GM19023 (cell line): ENCODE measurements around the gene NAV2.
"Not testable (repeated sequence)": the region's sequence is repeated elsewhere in the genome, so short reads cannot be mapped to it uniquely, and the experiment has no call there.

Experiments used
- ATAC-seq: cut with Tn5 transposase; IDR thresholded peaks from one replicate; pipeline ENCODE4 v1.9.1; 2021; ENCODE audit warnings: mild to moderate bottlenecking, moderate library complexity; ENCODE audit not compliant: unreplicated experiment

The NAV2 gene

DNA sequence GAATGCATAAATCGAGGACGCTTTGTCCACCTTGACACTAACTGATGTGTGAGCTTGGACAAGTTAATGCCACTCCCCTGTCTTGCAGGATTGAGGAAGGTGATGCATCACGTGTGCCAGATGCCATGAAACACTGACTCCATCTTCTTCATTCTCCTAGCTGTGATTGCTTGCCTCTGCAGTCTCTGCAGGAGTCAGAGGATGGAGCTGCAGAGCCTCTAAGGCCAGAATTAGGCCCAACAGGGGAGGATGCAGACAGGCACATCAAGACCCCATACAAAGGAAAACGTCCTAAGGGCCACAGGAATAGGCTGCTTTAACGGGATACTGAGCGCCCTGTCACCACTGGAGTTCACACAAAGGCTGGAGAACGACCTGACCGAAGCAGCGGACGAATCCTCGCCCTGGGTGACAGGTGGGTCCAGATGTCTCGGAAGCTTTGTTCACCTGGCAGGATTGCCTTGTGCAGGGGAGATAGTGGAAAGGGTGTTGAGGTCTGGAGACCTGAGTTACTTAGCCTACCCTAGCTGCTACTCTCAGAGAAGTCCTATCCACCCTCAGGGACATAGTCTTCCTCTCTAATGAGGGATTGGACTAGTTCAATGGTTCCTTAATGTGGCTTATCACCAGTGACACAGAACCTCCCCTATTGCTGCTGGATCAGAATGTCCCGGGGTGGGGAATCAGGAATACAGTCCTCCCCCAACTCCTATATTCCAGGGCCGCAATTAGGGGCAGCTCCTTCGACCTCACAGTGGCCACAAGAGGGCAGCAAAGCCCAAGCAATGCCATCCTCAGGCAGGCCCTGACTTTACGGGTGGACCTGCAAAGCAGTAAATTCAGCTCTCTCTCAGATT is 415.3 kb downstream of the NAV2 start:
- peak; percentile 82 for ATAC-seq

DNA sequence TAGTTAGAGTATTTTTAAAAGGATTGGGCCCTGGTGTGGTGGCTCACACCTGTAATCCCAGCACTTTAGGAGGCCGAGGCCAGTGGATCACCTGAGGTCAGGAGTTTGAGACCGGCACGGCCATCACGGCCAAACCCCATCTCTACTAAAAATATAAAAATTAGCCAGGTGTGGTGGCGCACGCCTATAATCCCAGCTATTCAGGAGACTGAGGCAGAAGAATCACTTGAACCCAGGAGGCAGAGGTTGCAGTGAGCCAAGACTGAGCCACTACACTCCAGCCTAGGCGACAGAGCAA is 415.8 kb downstream of the NAV2 start:
- ATAC-seq = not testable (repeated sequence)

DNA sequence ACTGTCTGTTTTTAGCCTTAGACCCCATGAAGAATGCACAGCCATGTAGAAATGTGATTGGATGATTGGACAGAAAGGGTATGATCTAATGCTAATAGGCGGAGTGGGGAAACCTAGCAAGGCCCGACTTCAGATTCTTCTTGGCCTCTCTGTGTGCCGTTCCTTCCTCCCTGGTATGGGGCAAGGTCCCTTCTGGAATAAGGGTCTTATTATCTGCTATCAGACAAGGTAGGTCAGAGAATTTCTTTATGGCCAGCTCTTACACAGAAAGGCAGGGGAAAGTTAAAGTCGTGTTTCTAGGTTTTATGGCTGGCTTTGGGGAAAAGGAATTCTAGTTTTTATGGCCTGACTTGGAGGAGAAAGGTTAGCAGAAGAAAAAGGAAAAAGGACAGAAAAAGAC is 417.0 kb downstream of the NAV2 start:
- ATAC-seq = no peak

DNA sequence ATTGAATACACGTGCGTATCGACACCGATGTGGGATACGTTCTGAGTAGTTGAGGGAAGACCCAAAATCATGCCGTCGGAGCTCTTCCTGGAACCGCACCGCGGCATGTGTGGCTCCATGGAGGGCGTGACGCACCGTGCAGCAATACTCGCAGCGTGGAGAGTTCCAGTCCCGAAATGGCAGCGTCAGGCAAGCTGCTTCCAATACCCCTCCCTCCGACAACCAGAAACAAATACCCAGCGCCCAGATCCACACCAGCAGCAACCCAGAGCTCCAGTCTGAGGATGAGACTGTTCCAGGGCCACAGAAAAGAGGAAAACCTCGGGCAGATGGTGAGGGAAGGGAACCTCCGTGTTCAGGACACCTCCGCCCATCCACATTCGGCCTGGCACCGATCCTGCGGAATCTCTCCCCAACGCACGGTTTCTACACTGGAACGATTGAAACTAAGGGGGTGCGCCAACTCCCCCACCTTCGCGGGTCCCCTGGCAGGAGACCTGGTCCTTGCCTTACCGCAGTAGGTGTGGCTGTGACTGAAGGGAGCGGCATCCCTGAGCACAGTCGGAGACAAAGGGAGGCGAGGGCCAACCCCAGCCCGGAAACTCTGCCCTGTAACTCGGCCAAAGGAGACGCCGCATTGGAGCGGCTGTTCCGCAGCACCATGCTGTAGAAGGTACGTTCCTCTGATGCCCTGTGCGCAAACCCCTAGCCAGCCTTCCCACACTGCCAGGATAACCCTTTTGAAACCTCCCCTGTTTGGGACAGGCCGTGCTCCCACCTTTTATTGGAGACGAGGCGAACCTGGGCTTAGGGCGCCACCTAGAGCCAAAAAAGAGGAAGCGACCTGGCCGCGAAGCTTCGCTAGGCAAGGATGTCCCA is 419.4 kb downstream of the NAV2 start:
- ATAC-seq = no peak

DNA sequence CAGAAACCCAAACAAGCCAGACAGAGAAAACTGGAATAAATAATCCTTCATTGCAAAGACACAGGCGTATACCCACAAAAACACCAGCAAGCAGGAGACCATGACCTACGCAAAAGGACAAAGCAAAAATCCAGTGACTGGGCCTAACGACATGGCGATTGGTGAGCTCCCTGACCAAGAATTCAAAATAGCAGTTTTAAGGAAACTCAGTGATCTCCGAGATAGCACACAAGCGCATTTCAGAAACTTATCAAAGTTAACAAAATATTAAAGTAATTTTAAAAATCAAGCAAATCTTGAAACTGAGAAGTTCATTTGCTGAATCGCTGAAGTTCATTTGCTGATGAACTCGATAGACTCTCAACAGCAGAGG is 420.0 kb downstream of the NAV2 start:
- no peak for ATAC-seq

DNA sequence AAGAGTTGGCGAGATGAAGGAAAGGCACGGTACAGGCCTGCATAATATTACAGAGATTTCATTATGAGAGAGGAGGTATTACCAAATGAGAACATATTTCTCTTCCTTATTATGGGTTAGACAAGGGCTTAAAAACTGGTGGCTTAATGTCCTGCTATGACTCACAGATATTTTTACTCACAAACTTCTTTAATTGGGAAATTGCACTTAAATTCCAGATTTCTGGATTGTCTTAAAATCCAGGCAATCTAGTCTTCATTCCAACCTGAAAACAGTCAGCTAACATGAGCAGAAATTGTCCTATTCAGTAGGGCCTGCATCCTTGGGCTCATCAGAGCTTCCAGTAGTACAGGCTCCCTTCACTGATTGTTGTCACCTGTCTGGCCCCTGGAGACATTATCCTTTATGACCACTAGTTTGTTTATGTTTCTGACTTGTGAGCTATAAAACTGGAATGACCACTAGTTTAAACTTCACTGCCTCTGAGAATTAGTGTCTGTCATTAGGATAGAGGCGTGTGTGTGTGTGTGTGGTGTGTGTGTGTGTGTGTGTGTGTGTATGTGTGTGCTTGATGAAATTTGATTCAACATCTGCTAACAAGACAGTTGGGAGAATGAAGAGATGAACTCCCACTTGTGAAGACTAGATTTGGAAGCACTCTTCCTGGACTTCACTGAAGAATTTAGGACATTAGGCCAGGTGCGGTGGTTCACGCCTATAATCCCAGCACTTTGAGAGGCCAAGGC is 422.5 kb downstream of the NAV2 start:
- ATAC-seq = no peak

DNA sequence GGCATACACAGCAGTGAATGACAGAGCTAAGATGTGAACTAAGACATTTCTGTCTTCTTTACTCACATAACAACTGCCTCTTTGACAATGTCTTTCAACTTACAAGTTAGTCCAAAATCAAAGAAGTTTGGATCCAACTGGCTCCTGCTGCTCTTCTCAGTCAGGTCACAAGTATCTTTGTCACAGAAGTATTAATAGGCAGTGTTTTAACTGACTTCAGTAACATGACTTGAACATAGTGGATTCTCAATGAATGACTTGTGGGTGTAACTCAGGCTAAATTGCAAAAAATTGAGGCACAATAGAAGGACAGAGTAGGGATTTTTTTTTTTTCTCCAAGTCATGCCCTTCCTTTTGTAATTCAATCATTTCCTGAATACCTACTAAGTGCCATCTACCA is 425.0 kb downstream of the NAV2 start:
- no peak for ATAC-seq

DNA sequence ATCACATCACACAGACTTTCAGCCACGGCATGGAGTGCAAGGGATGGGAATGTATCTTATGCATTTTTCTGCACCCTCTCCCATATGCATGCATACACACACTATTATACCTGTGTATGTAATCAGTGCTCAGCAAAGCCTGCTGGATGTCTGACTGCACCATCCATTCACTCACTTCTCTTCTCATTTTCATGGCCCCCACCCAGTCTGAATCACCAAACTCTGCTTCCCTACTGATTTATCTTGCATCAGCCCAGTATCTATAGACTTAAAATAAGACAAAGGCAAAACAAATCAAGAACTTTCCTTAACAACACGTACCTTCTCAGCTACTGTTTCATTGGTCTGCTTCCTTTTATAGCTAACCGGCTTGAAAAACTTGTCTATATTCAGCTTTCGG is 426.1 kb downstream of the NAV2 start:
- ATAC-seq = no peak

DNA sequence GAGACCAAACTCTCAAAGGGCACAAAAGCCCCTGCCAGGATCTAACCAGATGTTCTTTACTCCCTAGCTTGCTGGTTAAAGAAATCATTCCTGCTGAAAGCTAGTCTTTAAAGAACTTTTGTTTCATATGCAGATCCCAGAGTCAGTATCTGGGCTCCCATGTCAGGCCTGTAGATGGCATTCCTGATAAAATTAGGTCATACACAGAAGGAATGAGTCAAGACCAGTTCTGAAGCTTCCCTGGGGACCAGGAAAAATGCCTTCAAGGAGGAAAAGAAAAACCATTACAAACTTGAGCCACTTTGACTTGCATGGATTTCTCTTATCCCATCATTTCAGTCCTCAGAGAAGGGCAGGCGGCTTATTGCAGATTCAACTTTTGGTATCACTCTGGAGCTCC is 441.7 kb downstream of the NAV2 start:
- ATAC-seq = no peak

DNA sequence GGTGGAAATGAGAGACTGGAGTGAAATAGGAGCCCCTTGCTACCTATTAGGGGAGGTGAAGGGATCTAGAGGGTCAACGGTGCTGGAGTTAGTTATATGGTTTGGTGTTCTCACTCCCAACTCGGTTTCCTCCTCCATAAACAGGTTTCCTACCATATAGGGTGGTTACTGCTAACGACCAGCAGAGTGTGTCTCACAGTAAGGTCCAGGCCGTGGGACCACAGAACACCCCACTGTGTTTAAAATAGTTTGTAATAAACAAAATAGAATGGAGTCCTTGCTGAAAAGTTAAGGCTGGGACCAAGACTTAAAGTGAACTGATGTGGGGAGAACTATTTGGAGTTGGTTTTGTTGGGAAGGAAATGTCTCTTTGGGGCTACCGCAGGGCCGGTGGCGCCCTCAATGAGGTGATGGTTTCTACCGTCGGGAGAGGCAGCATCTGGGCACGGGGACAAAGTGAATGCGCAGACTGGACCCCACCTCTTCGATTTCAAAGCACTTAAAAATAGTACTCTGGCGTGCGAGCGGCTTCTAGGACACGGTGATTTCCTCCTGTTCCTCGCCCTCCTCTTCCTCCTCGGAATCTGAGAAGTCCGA is 443.1 kb downstream of the NAV2 start:
- no peak for ATAC-seq

DNA sequence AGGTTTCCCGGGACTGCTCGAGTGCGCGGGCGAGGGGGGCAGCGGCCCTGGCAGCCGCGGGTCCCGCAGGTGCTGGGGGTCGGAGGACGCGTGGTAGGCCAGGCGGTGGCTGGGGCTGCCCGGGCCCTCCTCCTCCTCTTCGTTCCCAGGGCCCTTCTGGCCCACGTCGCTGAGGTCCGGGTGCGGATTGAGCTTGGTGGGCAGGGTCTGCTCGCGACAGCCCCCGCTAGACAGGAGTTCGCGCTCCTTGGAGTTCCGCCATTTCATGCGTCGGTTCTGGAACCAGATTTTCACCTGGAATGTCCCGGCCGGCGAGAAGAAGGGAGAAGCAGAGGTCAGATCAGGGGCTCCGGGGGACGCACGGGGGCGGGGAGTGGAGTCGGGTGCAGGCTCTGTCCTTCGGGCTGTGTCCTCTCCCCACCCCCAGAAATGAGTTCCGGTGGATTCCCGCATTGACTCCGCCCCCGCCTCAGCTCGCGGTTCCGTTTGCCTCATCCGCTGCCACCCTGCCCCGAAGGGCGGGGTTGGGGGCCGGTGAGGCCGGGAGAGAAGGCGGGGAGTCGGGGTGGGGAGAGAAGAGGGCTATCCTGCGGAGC is 443.7 kb downstream of the NAV2 start:
- ATAC-seq = peak; percentile 43

DNA sequence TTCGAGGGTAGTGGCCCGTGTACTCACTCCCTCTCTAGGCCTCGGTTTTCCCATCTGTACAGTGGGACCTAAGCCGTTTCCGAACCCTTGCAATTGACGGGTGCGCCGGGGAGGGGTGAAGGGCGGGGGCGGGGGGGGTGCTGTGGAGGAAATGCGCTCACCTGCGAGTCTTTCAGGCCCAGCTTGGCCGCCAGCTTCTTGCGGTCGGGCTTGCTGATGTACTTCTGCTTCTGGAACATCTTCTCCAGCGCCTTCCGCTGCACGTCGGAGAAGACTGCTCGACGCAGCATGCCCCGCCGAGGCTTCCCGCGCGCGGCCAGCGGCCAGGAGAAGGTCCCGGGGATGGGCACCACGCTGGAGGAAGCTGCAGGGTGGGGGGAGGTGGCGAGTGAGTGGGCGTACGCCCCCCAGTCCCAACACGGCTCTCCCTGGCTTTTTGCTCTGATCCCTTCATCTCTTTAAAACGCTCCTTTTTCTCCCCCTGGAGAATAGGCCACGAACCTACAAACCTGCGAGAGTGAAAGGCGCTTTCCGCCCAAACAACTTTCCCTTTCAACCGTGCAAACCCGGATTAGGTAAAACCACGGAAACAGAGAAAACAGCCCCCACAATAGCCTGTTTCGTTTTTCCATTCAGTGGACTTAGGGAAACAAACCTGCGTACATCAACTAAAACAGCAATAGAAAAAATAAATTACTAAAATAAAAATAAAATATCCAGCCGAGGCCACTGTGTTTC is 444.4 kb downstream of the NAV2 start:
- ATAC-seq = peak; percentile 20

DNA sequence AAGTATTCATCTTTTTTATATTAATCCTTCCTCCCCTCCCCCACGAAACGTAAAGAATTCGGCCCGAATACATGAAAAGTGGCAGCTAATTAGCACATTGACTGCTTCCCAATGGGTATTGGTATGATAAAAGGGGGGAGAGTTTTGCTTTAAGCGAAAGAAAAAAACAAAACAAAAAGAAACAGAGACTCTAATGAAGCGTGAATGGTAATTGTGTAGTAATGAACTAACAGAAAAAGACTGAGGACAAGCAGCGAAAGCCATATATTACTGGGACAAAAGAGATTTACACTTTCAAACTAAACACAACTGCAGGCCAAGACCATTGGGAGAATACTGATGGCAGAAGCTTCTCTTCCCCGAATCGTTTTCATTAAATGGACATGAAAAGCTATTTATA is 445.1 kb downstream of the NAV2 start:
- no peak for ATAC-seq

DNA sequence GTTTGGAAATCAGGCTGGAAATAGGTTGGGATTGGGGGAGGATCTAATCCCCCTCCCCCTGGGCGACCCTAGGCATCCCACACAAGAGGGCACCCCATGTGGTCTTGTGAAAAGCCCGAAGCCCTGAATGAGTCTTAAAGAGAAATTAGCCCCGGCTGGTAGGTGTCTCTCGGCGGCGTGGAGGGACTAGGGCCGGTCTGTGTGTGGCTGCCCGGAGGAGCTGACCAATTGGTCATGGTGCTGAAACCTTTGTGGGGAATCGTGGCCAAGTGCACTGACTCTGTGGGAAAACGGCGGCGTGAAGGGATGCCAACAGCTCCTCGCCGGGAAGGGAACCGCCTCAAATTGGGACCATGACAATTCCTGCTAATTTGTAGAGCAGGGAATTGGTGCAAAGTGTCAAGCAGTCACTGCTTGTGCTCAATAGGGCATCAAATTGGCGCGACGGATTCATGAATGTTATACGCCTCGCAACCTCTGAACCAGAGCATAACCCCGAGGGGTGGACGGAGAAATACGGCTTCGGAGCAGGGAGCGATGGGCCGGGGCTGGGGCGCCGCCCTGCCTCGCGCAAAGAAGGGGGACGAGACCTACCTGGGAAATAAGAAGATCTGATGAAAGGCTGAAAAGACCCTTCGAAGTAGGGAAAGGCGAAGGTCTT is 446.1 kb downstream of the NAV2 start:
- ATAC-seq = no peak

DNA sequence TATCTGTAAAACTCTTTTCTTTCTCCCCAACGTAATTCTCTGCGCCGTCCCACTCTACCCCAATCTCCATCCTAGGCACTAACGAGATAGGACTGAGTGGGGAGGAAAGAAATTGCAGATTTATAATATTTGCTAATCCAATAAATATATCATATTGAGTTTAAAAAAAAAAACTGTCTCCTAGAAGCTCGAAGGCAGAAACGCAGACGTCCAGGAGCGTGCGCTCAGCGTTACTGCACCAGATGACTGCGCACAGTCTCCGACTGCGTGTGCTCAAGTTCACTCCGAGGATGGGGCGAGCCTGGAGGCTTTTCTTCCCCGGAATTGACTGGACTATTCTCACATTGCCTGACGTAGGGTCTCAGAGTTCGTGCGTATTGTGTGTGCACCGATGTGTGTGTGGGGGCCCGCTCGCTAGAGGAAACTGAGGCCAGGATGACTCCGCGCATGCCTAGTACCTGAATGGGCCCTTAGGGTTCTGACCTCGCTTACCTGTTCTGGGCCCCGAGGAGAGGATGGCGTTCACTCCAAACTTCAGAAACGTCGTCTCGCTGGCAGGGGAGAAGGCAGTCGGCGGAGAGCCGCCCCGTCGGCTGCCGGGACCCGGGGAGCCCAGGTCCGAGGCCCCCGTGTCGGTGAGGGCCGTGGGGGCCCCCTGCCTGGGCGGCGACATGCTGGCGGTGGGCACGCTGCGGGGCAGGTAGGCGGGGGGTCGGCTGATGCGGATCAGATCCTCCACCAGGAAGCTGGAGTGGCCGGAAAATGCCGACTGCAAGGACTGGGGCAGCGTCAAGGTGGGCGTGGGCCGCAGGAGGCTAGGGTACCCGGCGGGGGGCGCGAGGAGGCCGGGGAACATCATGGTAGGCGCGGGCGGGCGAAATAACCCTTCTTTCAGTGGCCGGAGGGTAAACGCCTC is 447.1 kb downstream of the NAV2 start:
- no peak for ATAC-seq

DNA sequence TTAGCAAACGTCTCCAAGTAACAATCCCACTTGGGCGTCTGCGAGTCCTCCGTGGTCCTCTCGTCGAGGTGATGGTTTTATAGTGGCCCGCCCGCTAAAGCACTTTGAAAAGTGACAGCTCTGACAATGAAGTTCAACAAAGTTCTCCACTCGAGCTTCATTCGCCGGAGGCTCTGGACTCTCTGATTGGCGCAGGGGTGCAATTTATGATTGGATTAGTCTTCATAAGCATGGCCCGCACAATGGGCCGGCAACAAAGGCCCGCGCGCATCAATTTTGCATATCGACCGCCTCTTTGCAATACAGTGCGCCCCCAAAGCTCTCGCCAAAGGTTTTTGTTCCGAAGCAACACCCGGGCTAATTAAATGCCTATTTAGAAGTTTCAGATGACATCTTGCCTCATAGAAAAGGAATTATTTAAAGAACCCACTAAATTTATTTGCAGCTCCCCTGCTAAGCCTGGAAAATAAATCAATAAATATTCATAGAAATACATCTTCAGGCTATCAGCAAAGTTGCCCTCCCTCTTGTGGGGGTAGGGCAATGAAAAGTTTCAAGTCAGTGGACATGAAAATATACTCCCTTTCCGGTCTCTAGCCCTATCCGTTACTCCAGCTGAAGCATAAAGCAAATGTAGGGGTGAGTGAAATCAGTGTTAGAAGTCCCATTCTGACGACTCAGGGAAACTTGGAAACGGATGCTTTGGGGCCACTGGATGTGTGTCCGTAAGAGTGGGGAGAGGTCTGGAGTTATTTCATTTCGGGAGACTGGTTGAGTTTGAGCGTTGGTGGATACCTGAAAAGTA is 448.0 kb downstream of the NAV2 start, which contains the start of gene DBX1:
TSS of gene DBX1 (minus strand) at position 51 of the 805 bp plus-strand sequence. CDS start 151 bp downstream, outside the sequence.
- no peak for ATAC-seq

DNA sequence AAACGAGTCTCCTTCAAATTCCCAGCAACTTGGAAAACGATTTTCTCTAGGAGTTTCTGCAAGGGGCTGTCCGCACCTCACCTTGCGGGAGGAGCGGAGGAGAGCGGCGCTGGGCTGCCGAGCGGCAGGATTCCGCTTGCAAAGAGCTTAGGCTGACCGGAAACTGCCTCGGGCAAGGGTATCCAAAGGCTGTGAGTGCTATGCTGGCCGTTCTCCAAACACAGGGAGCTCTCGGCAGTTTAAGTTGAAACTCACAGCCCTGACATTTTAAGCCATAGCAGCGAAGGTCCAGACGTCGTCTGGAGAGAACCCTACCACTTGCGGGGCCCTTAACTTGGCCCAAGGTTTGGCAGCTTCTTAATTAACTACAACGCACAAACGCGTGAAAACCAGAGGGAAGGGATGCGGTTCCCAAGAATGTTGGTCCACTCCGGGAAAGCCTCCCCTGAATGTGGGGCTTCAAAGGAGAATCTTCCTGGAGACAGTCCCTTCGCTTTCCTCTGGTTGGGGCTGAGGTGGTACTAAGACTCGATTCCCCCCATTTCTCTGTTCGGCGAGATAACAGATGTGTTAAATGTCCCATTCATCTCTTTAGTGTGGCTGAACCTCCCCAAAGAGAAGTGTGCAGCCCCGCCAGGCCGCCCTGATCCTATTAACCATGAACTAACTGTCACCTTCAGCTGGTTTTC is 448.7 kb downstream of the NAV2 start:
- ATAC-seq = no peak
